Measurements from ENCODE around the gene IQGAP3.

The IQGAP3 gene

GRCh38 chr1:156511644-156512043, 60.7 kb downstream of the IQGAP3 start:
- DNase-seq (ENCODE audit: low read depth) = peak; percentile 90

- DNase-seq (ENCODE audit: low read depth) = peak; percentile 70
Observed at GRCh38 chr1:156510709-156511108, 61.7 kb downstream of the IQGAP3 start.

GRCh38 chr1:156509424-156510034, 62.8 kb downstream of the IQGAP3 start:
- DNase-seq (ENCODE audit: low read depth) = no peak

GRCh38 chr1:156508955-156509234, 63.5 kb downstream of the IQGAP3 start:
- no peak for DNase-seq (ENCODE audit: low read depth)

GRCh38 chr1:156508205-156508954, 64.0 kb downstream of the IQGAP3 start:
- peak; percentile 70 for DNase-seq (ENCODE audit: low read depth)

- no peak for DNase-seq (ENCODE audit: low read depth)
Observed at GRCh38 chr1:156506450-156506849, 65.9 kb downstream of the IQGAP3 start.

GRCh38 chr1:156505679-156506298, 66.6 kb downstream of the IQGAP3 start:
- DNase-seq (ENCODE audit: low read depth) = no peak

- peak; percentile 99 for DNase-seq (ENCODE audit: low read depth)
Observed at GRCh38 chr1:156504821-156505678, 67.3 kb downstream of the IQGAP3 start.

- DNase-seq (ENCODE audit: low read depth) = no peak
Observed at GRCh38 chr1:156504438-156504813, 67.9 kb downstream of the IQGAP3 start.

- DNase-seq (ENCODE audit: low read depth) = no peak
Observed at GRCh38 chr1:156503698-156504437, 68.5 kb downstream of the IQGAP3 start.

- DNase-seq (ENCODE audit: low read depth) = peak; percentile 92
Observed at GRCh38 chr1:156502894-156503697, 69.3 kb downstream of the IQGAP3 start.

GRCh38 chr1:156502391-156502893, 69.9 kb downstream of the IQGAP3 start:
- no peak for DNase-seq (ENCODE audit: low read depth)

- DNase-seq (ENCODE audit: low read depth) = peak; percentile 97
Observed at GRCh38 chr1:156500793-156501506, 71.4 kb downstream of the IQGAP3 start.

GRCh38 chr1:156500543-156500792, 71.9 kb downstream of the IQGAP3 start, which contains the start of gene MEF2D:
MEF2D (minus strand) TSS chr1:156500775; CDS start chr1:156483292, 17,483 bp downstream.
- no peak for DNase-seq (ENCODE audit: low read depth)

GRCh38 chr1:156499842-156500542, 72.4 kb downstream of the IQGAP3 start:
- no peak for DNase-seq (ENCODE audit: low read depth)

GRCh38 chr1:156499194-156499841, 73.0 kb downstream of the IQGAP3 start:
- DNase-seq (ENCODE audit: low read depth) = no peak

- no peak for DNase-seq (ENCODE audit: low read depth)
Observed at GRCh38 chr1:156498432-156499193, 73.8 kb downstream of the IQGAP3 start.

- no peak for DNase-seq (ENCODE audit: low read depth)
Observed at GRCh38 chr1:156497743-156498431, 74.5 kb downstream of the IQGAP3 start.
